D721Med (cell line): Measurements from ENCODE around the gene ARL4D.
A peak's percentile ranks its signal among the peaks of the same experiment; 100 is the strongest.

Experiments
- DNase-seq: peaks from one replicate; pipeline ENCODE4 v3.0.0; 2011; ENCODE audit warnings: low spot score; ENCODE audit not compliant: insufficient read length
- FAIRE-seq: peaks from 2 replicates; lab custom pipeline; 2011; peaks lifted over from hg19 to GRCh38; lab: Jason Lieb, UNC
- CTCF ChIP-seq: IDR thresholded peaks from 2 replicates; pipeline ENCODE4 v1.5.1; 2012; ENCODE audit warnings: mild to moderate bottlenecking, control low read depth; ENCODE audit not compliant: insufficient read depth; ENCODE audit errors: missing control alignments

ARL4D gene

GRCh38 chr17:43396491-43397060, 2.2 kb upstream of the ARL4D start:
- DNase-seq, result no peak
- no peak for TF ChIP-seq CTCF
- FAIRE-seq, result no peak

GRCh38 chr17:43399839-43400328, 1.1 kb downstream of the ARL4D start:
- DNase-seq (no peak), FAIRE-seq (no peak)
- TF ChIP-seq CTCF, result no peak

GRCh38 chr17:43400943-43401717, 2.3 kb downstream of the ARL4D start:
- DNase-seq (no peak), FAIRE-seq (no peak)
- no peak for TF ChIP-seq CTCF

- DNase-seq, result no peak
- no peak for TF ChIP-seq CTCF
- FAIRE-seq, result no peak
Measured at GRCh38 chr17:43402078-43402477, 3.3 kb downstream of the ARL4D start.

GRCh38 chr17:43402567-43402966, 3.8 kb downstream of the ARL4D start:
- DNase-seq (no peak), FAIRE-seq (no peak)
- TF ChIP-seq CTCF, result no peak

GRCh38 chr17:43403846-43404245, 5.1 kb downstream of the ARL4D start:
- TF ChIP-seq CTCF, result no peak
- DNase-seq (no peak), FAIRE-seq (peak; percentile 61)

GRCh38 chr17:43405861-43406260, 7.1 kb downstream of the ARL4D start:
- FAIRE-seq (no peak), DNase-seq (no peak)
- TF ChIP-seq CTCF, result no peak
